Activated naive CD4-positive, alpha-beta T cell treated with anti-CD3 and anti-CD28 coated beads, Interleukin-2, amount 10 ng/mL, durations not matched to agents 7 days and 5 days (primary cell): Measurements from ENCODE around the gene TMBIM6.

Experiments used
- CTCF ChIA-PET: fragments of 350-600 bp; sonication (Branson Sonifier 250); formaldehyde crosslinking; loops from one replicate; lab custom pipeline; 2021; ENCODE audit warnings: antibody characterized with exemption; lab: Charles Lee
- DNase-seq: peaks from one replicate; pipeline ENCODE4 v3.0.0-alpha.2; 2020
- H3K27ac Mint-ChIP-seq: one replicate; pipeline ENCODE4 v1.8.0; 2021; ENCODE audit warnings: mild to moderate bottlenecking, moderate library complexity, mixed read lengths
- H3K27me3 Mint-ChIP-seq: one replicate; pipeline ENCODE4 v1.8.0; 2021; ENCODE audit warnings: mild to moderate bottlenecking, mixed read lengths
- H3K36me3 Mint-ChIP-seq: one replicate; pipeline ENCODE4 v1.8.0; 2021; ENCODE audit warnings: mixed read lengths
- H3K4me1 Mint-ChIP-seq: one replicate; pipeline ENCODE4 v1.8.0; 2021; ENCODE audit warnings: mixed read lengths
- H3K4me3 Mint-ChIP-seq: one replicate; pipeline ENCODE4 v1.8.0; 2021; ENCODE audit warnings: mild to moderate bottlenecking, moderate library complexity, mixed read lengths
- H3K9me3 Mint-ChIP-seq: one replicate; pipeline ENCODE4 v1.8.0; 2021; ENCODE audit warnings: mixed read lengths

TMBIM6 gene

DNA sequence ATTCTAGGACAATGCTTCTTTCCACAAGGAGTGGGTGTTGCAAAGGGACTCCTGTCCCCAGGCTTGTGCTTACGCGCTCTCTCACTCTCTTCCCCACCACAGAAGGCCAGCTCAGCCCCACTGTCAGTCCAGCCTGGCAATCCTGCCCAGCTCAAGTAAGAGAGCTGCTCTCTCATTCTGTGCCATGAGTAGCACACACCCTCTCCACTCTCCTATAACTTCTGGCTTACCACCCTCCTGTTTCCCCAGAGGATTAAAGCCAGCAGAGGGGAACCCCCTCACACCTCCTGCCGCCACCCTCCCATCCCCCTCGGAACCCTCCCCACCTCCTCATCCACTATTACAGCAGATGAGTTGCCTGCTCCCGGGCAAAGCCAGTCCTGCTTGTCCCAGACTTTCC, 69.8 kb downstream of the TMBIM6 start:
- Mint-ChIP-seq H3K27me3 (no peaks in the 10 kb centered on the region), H3K27ac (no peak overlapping the region), H3K4me3 (no peak overlapping the region), H3K9me3 (no peaks in the 10 kb centered on the region), H3K4me1 (peaks cover 8% of the 10 kb centered on the region), H3K36me3 (no peaks in the 10 kb centered on the region)
- no peak for DNase-seq
- CTCF ChIA-PET, result interaction anchor here (0.9 to 1.5 kb wide), 4 partner anchors 10 to 156 kb away, joined by 3 to 6 read pairs (median 4); no protein-coding TSS in a partner anchor

DNA sequence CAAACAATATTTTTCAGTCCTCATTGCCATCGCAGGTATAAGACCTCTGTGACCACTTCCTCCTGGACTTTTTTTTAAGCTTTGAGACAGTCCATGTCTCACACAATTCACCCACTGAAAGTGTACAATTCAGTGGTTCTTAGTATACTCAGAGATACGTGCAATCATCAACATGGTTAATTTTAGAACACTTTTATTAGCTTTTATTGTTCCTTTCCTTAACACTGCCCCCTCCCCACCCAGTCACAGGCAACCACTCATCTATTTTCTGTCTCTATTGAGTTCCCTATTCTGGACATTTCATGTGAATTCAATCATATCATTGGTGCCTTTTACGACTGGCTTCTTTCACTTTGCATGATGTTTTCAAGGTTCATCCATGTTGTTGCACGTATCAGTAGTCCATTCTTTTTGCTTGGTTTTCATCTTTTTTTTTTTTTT, 70.6 kb downstream of the TMBIM6 start:
- H3K4me1 Mint-ChIP-seq, result peaks cover 8% of the 10 kb centered on the region

DNA sequence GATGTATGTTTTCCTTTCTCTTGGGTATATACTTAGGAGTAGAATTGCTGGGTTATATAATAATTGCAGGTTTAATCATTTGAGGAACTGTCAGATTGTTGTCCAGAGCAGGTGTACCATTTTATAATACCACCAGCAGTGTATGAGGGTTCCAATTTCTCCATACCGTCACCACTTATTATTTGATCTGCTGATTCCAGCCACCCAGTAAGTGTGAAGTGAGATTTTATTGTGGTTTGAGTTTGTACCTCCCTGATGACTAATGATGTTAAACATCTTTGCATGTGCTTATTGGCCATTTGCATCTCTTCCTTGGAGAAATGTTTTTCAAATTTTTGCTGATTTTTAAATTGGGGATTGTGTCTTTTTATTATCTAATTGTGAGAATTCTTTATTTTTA, 71.8 kb downstream of the TMBIM6 start:
- Mint-ChIP-seq H3K4me1 (peaks cover 8% of the 10 kb centered on the region), H3K4me3 (no peak overlapping the region), H3K27ac (no peak overlapping the region), H3K27me3 (no peaks in the 10 kb centered on the region), H3K9me3 (no peaks in the 10 kb centered on the region), H3K36me3 (no peaks in the 10 kb centered on the region)
- no peak for DNase-seq
- CTCF ChIA-PET, result interaction anchor here (1.1 kb wide), 1 partner anchor 35 kb away, joined by 3 read pairs; no protein-coding TSS in a partner anchor

More for the DNA sequence above, 70.6 kb downstream of the TMBIM6 start:
- no peak for DNase-seq
- CTCF ChIA-PET, result interaction anchor here (1.4 to 1.5 kb wide), 3 partner anchors 9 to 155 kb away, joined by 3 to 6 read pairs (median 4); no protein-coding TSS in a partner anchor
- Mint-ChIP-seq H3K27ac (no peak overlapping the region), H3K4me3 (no peak overlapping the region), H3K27me3 (no peaks in the 10 kb centered on the region), H3K36me3 (no peaks in the 10 kb centered on the region), H3K9me3 (no peaks in the 10 kb centered on the region)
